Measurements from ENCODE around the gene HS6ST2. TPM values are rescaled to one million over a fixed set of nuclear protein-coding genes. Genes with fewer than 3 reads are reported as not detected.

Gene HS6ST2
- total RNA-seq, 4 donors from 2014 or later: under 0.01 to 0.66 (median 0.46) TPM

DNA sequence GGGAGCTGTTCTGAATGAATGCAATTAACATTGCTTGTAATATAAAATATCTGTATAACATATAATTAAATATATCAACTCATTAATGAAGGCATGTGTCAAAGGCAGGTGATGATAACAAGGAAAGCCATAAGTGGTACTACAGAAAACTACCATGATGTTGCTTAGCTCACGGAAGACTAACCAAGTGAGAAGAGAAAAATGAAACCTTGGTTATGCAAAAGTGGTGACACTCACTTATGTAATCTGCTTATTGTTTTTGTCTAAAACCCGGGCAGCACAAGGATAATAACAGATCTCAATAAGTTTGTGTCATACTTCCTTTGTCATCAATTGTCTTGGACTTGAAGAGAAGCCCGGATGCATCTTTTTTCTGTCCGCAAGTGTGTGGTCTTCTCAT lies 156.4 kb downstream of the HS6ST2 start:
- 60 to 63% methylated on average over 4 of the region's 4 CpGs for WGBS, 2 donors
- Histone ChIP-seq H3K9me3 (no peaks in the 10 kb centered on the region), H3K27ac (no peak overlapping the region), H3K4me3 (no peak overlapping the region), H3K36me3 (no peaks in the 10 kb centered on the region), H3K27me3 (peaks cover 0 to 23% of the 10 kb centered on the region in 2 donors), H3K4me1 (no peaks in the 10 kb centered on the region)
- TF ChIP-seq EP300 (IDR thresholded peaks at IDR 0.05) (no peak), POLR2A (IDR thresholded peaks at IDR 0.05) (no peak)
- TF ChIP-seq, protein P1, sequence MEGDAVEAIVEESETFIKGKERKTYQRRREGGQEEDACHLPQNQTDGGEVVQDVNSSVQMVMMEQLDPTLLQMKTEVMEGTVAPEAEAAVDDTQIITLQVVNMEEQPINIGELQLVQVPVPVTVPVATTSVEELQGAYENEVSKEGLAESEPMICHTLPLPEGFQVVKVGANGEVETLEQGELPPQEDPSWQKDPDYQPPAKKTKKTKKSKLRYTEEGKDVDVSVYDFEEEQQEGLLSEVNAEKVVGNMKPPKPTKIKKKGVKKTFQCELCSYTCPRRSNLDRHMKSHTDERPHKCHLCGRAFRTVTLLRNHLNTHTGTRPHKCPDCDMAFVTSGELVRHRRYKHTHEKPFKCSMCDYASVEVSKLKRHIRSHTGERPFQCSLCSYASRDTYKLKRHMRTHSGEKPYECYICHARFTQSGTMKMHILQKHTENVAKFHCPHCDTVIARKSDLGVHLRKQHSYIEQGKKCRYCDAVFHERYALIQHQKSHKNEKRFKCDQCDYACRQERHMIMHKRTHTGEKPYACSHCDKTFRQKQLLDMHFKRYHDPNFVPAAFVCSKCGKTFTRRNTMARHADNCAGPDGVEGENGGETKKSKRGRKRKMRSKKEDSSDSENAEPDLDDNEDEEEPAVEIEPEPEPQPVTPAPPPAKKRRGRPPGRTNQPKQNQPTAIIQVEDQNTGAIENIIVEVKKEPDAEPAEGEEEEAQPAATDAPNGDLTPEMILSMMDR (IDR thresholded peaks at IDR 0.05): no peak
- DNase-seq (ENCODE audit: low spot score in 2 of 2): no peak

DNA sequence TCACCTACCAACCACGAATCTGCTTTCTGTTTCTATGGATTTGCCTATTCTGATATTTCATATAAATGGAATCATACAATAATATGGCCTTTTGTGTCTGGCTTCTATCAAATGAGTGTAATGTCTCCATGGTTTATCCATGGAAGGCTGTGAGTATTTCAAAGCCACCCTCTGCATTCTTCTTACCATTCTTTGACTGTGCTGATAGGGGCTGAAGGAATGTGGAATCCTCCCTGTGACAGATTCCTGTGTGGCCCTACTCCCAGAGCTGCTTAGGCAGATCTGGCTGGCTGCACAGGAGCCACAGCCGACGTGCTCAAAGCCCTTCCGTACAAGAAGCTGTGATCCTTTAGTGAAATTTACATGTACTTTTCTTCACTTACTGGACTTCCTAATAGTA lies 163.2 kb downstream of the HS6ST2 start:
- H3K4me1 ChIP-seq: no peaks in the 10 kb centered on the region
- 66 to 92% methylated on average over 4 of the region's 4 CpGs for WGBS, 2 donors

GRCh38 chrX:132791714-132792113 lies 166.7 kb downstream of the HS6ST2 start:
- H3K36me3 ChIP-seq: no peaks in the 10 kb centered on the region
- 48 to 54% methylated on average over 2 of the region's 2 CpGs for WGBS, 2 donors
- TF ChIP-seq EP300 (IDR thresholded peaks at IDR 0.05) (no peak), POLR2A (IDR thresholded peaks at IDR 0.05) (no peak)
- TF ChIP-seq, protein P1 (IDR thresholded peaks at IDR 0.05): no peak

More for the DNA sequence above, 163.2 kb downstream of the HS6ST2 start:
- Histone ChIP-seq H3K9me3 (no peaks in the 10 kb centered on the region), H3K36me3 (no peaks in the 10 kb centered on the region), H3K4me3 (no peak overlapping the region), H3K27me3 (peaks cover 0 to 26% of the 10 kb centered on the region in 2 donors), H3K27ac (no peak overlapping the region)
- no peak for DNase-seq (ENCODE audit: low spot score in 2 of 2)
- TF ChIP-seq POLR2A (IDR thresholded peaks at IDR 0.05): no peak
- TF ChIP-seq, protein P1 (IDR thresholded peaks at IDR 0.05): no peak

DNA sequence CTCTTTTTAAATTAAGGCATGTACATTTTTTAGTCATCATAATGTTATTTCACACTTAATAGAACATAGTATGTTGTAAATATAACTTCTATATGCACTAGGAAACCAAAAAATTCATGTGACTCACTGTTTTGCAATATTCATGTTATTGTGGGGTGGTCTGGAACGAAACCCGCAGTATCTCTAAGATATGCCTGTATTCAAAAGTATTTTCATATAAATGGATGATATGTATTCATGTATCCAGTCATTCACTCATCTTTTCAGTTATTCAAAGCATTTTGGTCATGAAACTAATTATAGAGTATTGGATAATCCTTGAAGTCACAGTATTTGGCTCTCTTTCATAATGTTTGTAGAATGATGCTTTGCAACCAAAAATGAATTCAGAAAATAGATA lies 168.1 kb downstream of the HS6ST2 start:
- WGBS, 2 donors: 83 to 96% methylated on average over 2 of the region's 2 CpGs
- H3K27ac ChIP-seq: no peak overlapping the region
- no peak overlapping the region for H3K4me3 ChIP-seq
- no peaks in the 10 kb centered on the region for H3K9me3 ChIP-seq
- H3K36me3 ChIP-seq: no peaks in the 10 kb centered on the region
- H3K27me3 ChIP-seq: peaks cover 0 to 8% of the 10 kb centered on the region in 2 donors
- TF ChIP-seq POLR2A (IDR thresholded peaks at IDR 0.05): no peak
- TF ChIP-seq, protein P1 (IDR thresholded peaks at IDR 0.05): no peak
- TF ChIP-seq EP300 (IDR thresholded peaks at IDR 0.05): no peak
- no peak for DNase-seq (ENCODE audit: low spot score in 2 of 2)
- no peaks in the 10 kb centered on the region for H3K4me1 ChIP-seq

More at GRCh38 chrX:132791714-132792113, 166.7 kb downstream of the HS6ST2 start:
- no peak for DNase-seq (ENCODE audit: low spot score in 2 of 2)
- Histone ChIP-seq H3K4me1 (no peaks in the 10 kb centered on the region), H3K27ac (no peak overlapping the region), H3K27me3 (peaks cover 0 to 10% of the 10 kb centered on the region in 2 donors), H3K4me3 (no peak overlapping the region), H3K9me3 (no peaks in the 10 kb centered on the region)

DNA sequence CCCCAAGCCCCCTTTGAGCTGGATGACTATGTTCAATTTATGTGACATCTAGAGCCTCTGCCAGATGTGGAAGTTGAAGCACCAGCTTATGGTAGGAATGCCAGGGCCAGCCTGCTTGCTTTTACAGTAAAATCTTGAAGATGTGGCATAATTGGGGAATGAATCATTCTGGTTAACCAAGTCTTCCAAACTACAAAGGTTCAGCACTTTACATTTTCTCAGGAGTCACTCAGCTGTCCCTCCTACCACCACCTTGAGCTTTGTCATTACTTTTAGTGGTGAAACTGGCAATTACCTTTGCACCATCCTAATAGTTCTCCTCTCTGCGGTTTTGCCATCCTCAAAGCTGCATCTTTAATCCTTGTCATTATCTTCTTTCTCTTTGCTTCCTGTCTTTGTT lies 172.2 kb downstream of the HS6ST2 start:
- TF ChIP-seq EP300 (IDR thresholded peaks at IDR 0.05): no peak
- TF ChIP-seq POLR2A (IDR thresholded peaks at IDR 0.05): no peak
- TF ChIP-seq, protein P1 (IDR thresholded peaks at IDR 0.05): no peak
- no peaks in the 10 kb centered on the region for H3K4me1 ChIP-seq
- no peaks in the 10 kb centered on the region for H3K36me3 ChIP-seq
- DNase-seq (ENCODE audit: low spot score in 2 of 2): no peak
- no peak overlapping the region for H3K4me3 ChIP-seq
- H3K27me3 ChIP-seq: no peaks in the 10 kb centered on the region
- 81 to 87% methylated on average over 1 of the region's 1 CpG for WGBS, 2 donors
- no peaks in the 10 kb centered on the region for H3K9me3 ChIP-seq
- no peak overlapping the region for H3K27ac ChIP-seq

Data from tibial nerve (tissue), 4 donors.